ENCODE results near the gene FAM13C. TPM values are rescaled to one million over a fixed set of nuclear protein-coding genes. Genes with fewer than 3 reads are reported as not detected.

The FAM13C gene
- polyA plus RNA-seq, 1 donor from 2014 or later = 89.3 TPM

- Histone ChIP-seq H3K9ac (ENCODE audit: low read length) (no peak overlapping the region), H3K9me3 (ENCODE audit: low read length) (no peaks in the 10 kb centered on the region), H2AFZ (ENCODE audit: low read depth, low read length) (no peak overlapping the region), H3K9me2 (ENCODE audit: insufficient read depth, low read length) (no peaks in the 10 kb centered on the region), H3K4me3 (ENCODE audit: low read length) (no peak overlapping the region), H3K4me2 (ENCODE audit: low read length) (no peak overlapping the region), H3F3A (ENCODE audit: insufficient read depth, low read length, poor library complexity, severe bottlenecking) (peaks cover 3% of the 10 kb centered on the region), H4K20me1 (ENCODE audit: insufficient read depth) (no peaks in the 10 kb centered on the region), H3K27me3 (ENCODE audit: insufficient read depth, low read depth, low read length) (no peaks in the 10 kb centered on the region), H3K36me3 (ENCODE audit: insufficient read depth, low read length) (peaks cover 6% of the 10 kb centered on the region), H3K79me2 (replicated peaks; ENCODE audit: insufficient read depth, low read length) (peaks cover 4% of the 10 kb centered on the region), H3K27ac (ENCODE audit: low read length) (no peak overlapping the region)
- no peak for TF ChIP-seq SMC3 (conservative IDR thresholded peaks at IDR 0.05; ENCODE audit: poor library complexity)
- no peak for TF ChIP-seq POLR2AphosphoS5 (IDR thresholded peaks at IDR 0.05)
- TF ChIP-seq CTCF (IDR thresholded peaks at IDR 0.05; ENCODE audit: poor library complexity, severe bottlenecking) = no peak
- TF ChIP-seq EP300 (conservative IDR thresholded peaks at IDR 0.05; ENCODE audit: poor library complexity, severe bottlenecking) = no peak
- TF ChIP-seq MXI1 (conservative IDR thresholded peaks at IDR 0.05; ENCODE audit: poor library complexity, severe bottlenecking) = no peak
- no peak for TF ChIP-seq TAF1 (IDR thresholded peaks at IDR 0.05; ENCODE audit: low read depth)
- TF ChIP-seq REST (IDR thresholded peaks at IDR 0.05; ENCODE audit: borderline replicate concordance) = no peak
- no peak for TF ChIP-seq EZH2 (IDR thresholded peaks at IDR 0.05; ENCODE audit: borderline replicate concordance, insufficient read depth, low read length, poor library complexity, severe bottlenecking)
- no peak for TF ChIP-seq RAD21 (conservative IDR thresholded peaks at IDR 0.05)
Measured at GRCh38 chr10:59300386-59300785, 62.0 kb downstream of the FAM13C start.

- H4K20me1 ChIP-seq (ENCODE audit: insufficient read depth) = no peaks in the 10 kb centered on the region
- no peaks in the 10 kb centered on the region for H3K27me3 ChIP-seq (ENCODE audit: insufficient read depth, low read depth, low read length)
- TF ChIP-seq SMC3 (conservative IDR thresholded peaks at IDR 0.05; ENCODE audit: poor library complexity) (no peak), CTCF (IDR thresholded peaks at IDR 0.05; ENCODE audit: poor library complexity, severe bottlenecking) (no peak), EP300 (conservative IDR thresholded peaks at IDR 0.05; ENCODE audit: poor library complexity, severe bottlenecking) (no peak), EZH2 (IDR thresholded peaks at IDR 0.05; ENCODE audit: borderline replicate concordance, insufficient read depth, low read length, poor library complexity, severe bottlenecking) (no peak), MXI1 (conservative IDR thresholded peaks at IDR 0.05; ENCODE audit: poor library complexity, severe bottlenecking) (no peak)
- H3K9me3 ChIP-seq (ENCODE audit: low read length) = no peaks in the 10 kb centered on the region
- H3K9ac ChIP-seq (ENCODE audit: low read length) = no peak overlapping the region
- no peak overlapping the region for H2AFZ ChIP-seq (ENCODE audit: low read depth, low read length)
- H3K79me2 ChIP-seq (replicated peaks; ENCODE audit: insufficient read depth, low read length) = peaks cover 8% of the 10 kb centered on the region
- no peaks in the 10 kb centered on the region for H3K9me2 ChIP-seq (ENCODE audit: insufficient read depth, low read length)
- H3K36me3 ChIP-seq (ENCODE audit: insufficient read depth, low read length) = peaks cover 6% of the 10 kb centered on the region
- no peak overlapping the region for H3K4me3 ChIP-seq (ENCODE audit: low read length)
- H3F3A ChIP-seq (ENCODE audit: insufficient read depth, low read length, poor library complexity, severe bottlenecking) = peaks cover 3% of the 10 kb centered on the region
- no peak overlapping the region for H3K4me2 ChIP-seq (ENCODE audit: low read length)
- no peak overlapping the region for H3K27ac ChIP-seq (ENCODE audit: low read length)
Measured at GRCh38 chr10:59299933-59300332, 62.4 kb downstream of the FAM13C start.

Data from neural cell (in vitro differentiated cells).